Measurements from ENCODE around the gene COX6A1. TPM values are rescaled to one million over a fixed set of nuclear protein-coding genes. Genes with fewer than 3 reads are reported as not detected.

The COX6A1 gene
- total and polyA plus RNA-seq, 2 of the 13 experiments (the other 11 are each of a cell fraction or from before 2014, with no cell fraction given): 542 to 673 TPM

DNA sequence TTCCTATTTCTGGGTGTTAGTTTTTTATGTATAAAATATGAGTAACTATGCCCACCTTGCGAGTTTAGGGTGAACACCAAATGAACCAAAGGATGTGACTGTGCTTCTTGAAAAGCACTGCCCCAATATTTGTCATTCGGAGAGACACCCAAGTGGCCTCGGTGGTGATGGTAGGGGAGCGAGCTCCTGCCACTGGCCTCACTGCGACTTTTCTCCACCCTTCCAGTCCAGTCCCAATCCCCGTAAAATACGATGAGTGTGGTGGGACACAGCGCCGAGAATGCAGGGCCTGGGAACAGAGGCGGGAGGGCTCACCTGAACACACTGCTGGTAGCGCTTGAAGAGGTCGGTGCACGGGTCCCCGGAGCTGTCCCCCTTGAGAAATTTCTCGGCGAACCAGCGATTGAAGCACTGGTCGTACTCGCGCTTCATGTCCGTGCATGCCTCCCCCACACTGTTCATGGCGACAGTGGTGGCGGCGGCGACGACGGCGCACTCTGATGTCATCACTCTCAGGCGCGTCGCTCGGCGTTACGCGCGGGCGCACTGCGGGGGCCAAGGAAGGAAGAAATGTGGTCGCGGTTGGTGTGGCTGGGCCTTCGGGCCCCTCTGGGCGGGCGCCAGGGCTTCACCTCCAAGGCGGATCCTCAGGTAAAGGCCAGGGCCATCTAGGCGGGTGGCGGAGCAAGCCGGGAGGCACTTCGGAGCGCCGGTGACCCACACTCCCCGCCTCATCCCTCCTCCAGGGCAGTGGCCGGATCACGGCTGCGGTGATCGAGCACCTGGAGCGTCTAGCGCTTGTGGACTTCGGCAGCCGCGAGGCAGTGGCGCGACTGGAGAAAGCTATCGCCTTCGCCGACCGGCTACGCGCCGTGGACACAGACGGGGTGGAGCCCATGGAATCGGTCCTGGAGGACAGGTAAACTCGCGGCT is 8.3 kb downstream of the COX6A1 start, which contains the start of the genes GATC and TRIAP1 (continued):
- TF ChIP-seq RNF2 (conservative IDR thresholded peaks at IDR 0.05; ENCODE audit: low read depth) (no peak), ZKSCAN8 (CRISPR knock-in tag; IDR thresholded peaks at IDR 0.05; ENCODE audit: borderline replicate concordance) (0 out of 2 replicates have a peak, but pooled peaks have one; percentile 60), ZNF558 (CRISPR knock-in tag; IDR thresholded peaks at IDR 0.05; ENCODE audit: borderline replicate concordance) (peak; percentile 88; the same call in 1 of the 2 replicates), NCOA2 (CRISPR knock-in tag; IDR thresholded peaks at IDR 0.05) (no peak), FOXC1 (CRISPR knock-in tag; IDR thresholded peaks at IDR 0.05; ENCODE audit: borderline replicate concordance) (peak; percentile 91), KLF12 (CRISPR knock-in tag; IDR thresholded peaks at IDR 0.05; ENCODE audit: borderline replicate concordance) (0 out of 2 replicates have a peak, but pooled peaks have one; percentile 60), ZNF674 (CRISPR knock-in tag; IDR thresholded peaks at IDR 0.05; ENCODE audit: low read depth) (peak; percentile 84; the same call in 1 of the 2 replicates), TCF7L2 (IDR thresholded peaks at IDR 0.05; ENCODE audit: low read depth, low read length) (no peak), ZNF772 (CRISPR knock-in tag; IDR thresholded peaks at IDR 0.05) (peak; percentile 97), TARDBP (CRISPR knock-in tag; IDR thresholded peaks at IDR 0.05) (peak; percentile 95), ZNF282 (IDR thresholded peaks at IDR 0.05; ENCODE audit: partially characterized antibody) (no peak), TGIF2 (CRISPR knock-in tag; IDR thresholded peaks at IDR 0.05) (peak; percentile 22; the same call in 1 of the 2 replicates), ZBTB7A (CRISPR knock-in tag; IDR thresholded peaks at IDR 0.05) (peak; percentile 72; the same call in 1 of the 2 replicates), PAWR (CRISPR knock-in tag; IDR thresholded peaks at IDR 0.05; ENCODE audit: borderline replicate concordance) (0 out of 2 replicates have a peak, but pooled peaks have one; percentile 95), ZBTB38 (CRISPR knock-in tag; IDR thresholded peaks at IDR 0.05) (peak; percentile 92)
- TF ChIP-seq, protein P1, sequence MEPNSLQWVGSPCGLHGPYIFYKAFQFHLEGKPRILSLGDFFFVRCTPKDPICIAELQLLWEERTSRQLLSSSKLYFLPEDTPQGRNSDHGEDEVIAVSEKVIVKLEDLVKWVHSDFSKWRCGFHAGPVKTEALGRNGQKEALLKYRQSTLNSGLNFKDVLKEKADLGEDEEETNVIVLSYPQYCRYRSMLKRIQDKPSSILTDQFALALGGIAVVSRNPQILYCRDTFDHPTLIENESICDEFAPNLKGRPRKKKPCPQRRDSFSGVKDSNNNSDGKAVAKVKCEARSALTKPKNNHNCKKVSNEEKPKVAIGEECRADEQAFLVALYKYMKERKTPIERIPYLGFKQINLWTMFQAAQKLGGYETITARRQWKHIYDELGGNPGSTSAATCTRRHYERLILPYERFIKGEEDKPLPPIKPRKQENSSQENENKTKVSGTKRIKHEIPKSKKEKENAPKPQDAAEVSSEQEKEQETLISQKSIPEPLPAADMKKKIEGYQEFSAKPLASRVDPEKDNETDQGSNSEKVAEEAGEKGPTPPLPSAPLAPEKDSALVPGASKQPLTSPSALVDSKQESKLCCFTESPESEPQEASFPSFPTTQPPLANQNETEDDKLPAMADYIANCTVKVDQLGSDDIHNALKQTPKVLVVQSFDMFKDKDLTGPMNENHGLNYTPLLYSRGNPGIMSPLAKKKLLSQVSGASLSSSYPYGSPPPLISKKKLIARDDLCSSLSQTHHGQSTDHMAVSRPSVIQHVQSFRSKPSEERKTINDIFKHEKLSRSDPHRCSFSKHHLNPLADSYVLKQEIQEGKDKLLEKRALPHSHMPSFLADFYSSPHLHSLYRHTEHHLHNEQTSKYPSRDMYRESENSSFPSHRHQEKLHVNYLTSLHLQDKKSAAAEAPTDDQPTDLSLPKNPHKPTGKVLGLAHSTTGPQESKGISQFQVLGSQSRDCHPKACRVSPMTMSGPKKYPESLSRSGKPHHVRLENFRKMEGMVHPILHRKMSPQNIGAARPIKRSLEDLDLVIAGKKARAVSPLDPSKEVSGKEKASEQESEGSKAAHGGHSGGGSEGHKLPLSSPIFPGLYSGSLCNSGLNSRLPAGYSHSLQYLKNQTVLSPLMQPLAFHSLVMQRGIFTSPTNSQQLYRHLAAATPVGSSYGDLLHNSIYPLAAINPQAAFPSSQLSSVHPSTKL (CRISPR knock-in tag; IDR thresholded peaks at IDR 0.05): peak; percentile 68
- TF ChIP-seq, protein P2, sequence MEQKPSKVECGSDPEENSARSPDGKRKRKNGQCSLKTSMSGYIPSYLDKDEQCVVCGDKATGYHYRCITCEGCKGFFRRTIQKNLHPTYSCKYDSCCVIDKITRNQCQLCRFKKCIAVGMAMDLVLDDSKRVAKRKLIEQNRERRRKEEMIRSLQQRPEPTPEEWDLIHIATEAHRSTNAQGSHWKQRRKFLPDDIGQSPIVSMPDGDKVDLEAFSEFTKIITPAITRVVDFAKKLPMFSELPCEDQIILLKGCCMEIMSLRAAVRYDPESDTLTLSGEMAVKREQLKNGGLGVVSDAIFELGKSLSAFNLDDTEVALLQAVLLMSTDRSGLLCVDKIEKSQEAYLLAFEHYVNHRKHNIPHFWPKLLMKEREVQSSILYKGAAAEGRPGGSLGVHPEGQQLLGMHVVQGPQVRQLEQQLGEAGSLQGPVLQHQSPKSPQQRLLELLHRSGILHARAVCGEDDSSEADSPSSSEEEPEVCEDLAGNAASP (CRISPR knock-in tag; IDR thresholded peaks at IDR 0.05; ENCODE audit: borderline replicate concordance): peak; percentile 82
- TF ChIP-seq, protein P3, sequence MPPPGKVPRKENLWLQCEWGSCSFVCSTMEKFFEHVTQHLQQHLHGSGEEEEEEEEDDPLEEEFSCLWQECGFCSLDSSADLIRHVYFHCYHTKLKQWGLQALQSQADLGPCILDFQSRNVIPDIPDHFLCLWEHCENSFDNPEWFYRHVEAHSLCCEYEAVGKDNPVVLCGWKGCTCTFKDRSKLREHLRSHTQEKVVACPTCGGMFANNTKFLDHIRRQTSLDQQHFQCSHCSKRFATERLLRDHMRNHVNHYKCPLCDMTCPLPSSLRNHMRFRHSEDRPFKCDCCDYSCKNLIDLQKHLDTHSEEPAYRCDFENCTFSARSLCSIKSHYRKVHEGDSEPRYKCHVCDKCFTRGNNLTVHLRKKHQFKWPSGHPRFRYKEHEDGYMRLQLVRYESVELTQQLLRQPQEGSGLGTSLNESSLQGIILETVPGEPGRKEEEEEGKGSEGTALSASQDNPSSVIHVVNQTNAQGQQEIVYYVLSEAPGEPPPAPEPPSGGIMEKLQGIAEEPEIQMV (CRISPR knock-in tag; IDR thresholded peaks at IDR 0.05; ENCODE audit: low read depth): peak; percentile 85
- TF ChIP-seq, protein P4, sequence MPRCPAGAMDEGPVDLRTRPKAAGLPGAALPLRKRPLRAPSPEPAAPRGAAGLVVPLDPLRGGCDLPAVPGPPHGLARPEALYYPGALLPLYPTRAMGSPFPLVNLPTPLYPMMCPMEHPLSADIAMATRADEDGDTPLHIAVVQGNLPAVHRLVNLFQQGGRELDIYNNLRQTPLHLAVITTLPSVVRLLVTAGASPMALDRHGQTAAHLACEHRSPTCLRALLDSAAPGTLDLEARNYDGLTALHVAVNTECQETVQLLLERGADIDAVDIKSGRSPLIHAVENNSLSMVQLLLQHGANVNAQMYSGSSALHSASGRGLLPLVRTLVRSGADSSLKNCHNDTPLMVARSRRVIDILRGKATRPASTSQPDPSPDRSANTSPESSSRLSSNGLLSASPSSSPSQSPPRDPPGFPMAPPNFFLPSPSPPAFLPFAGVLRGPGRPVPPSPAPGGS (CRISPR knock-in tag; IDR thresholded peaks at IDR 0.05): peak; percentile 68; the same call in 1 of the 2 replicates

All from HepG2 (cell line).